SK-N-SH (cell line): ENCODE measurements around the gene OGFR. TPM values are rescaled to one million over a fixed set of nuclear protein-coding genes. Genes with fewer than 3 reads are reported as not detected.

ENCODE experiments used
- CTCF ChIA-PET: fragments of 300-600, 350-600 bp; formaldehyde crosslinking; extraction: SDS; loops from one replicate; lab custom pipeline; 2021; lab: Yijun Ruan, JAX
- POLR2A ChIA-PET: fragments of 350-600 bp; sonication (Branson Sonifier 250); formaldehyde crosslinking; extraction: SDS; loops from one replicate; lab custom pipeline; 2020; ENCODE audit warnings: antibody characterized with exemption, inconsistent platforms; lab: Yijun Ruan, JAX
- DNase-seq: peaks from one replicate; pipeline ENCODE4 v3.0.0; 2012
- H2AFZ ChIP-seq: fragments of 200-600 bp; sonication (generic); 2 replicates; pipeline ENCODE4 v1.8.1; 2016; ENCODE audit warnings: antibody characterized with exemption, mild to moderate bottlenecking, low read depth
- H3F3A ChIP-seq: fragments of 200-600 bp; sonication (generic); replicated peaks from 2 replicates; pipeline ENCODE3; 2016; ENCODE audit warnings: antibody characterized with exemption, mild to moderate bottlenecking; ENCODE audit not compliant: insufficient read depth
- H3K27ac ChIP-seq, 2 experiments: fragments of 200-500 bp in 1 of 2; fragments of 200-600 bp in 1 of 2; sonication (Bioruptor generic) in 1 of 2; sonication (generic), shearing (Covaris generic) in 1 of 2; 2 replicates each; pipeline versions ENCODE4 v1.5.1 to v1.6.1; 2014 to 2016; ENCODE audit warnings: low read depth in 2 of 2, inconsistent platforms in 1 of 2, low read length in 1 of 2, mild to moderate bottlenecking in 1 of 2, mixed read lengths in 1 of 2
- H3K27me3 ChIP-seq: fragments of 200-600 bp; sonication (generic), shearing (Covaris generic); 2 replicates; pipeline ENCODE4 v1.6.1; 2016; ENCODE audit warnings: mixed run types; ENCODE audit not compliant: insufficient read depth
- H3K36me3 ChIP-seq, 2 experiments: fragments of 200-500 bp in 1 of 2; fragments of 200-600 bp in 1 of 2; sonication (Bioruptor generic) in 1 of 2; sonication (generic) in 1 of 2; replicated peaks in 1 of 2; 2 replicates each; pipeline versions ENCODE3 to v1.5.1; 2014 to 2016; ENCODE audit warnings: low read length in 1 of 2, mild to moderate bottlenecking in 1 of 2; ENCODE audit not compliant: insufficient read depth in 2 of 2, control insufficient read depth in 1 of 2
- H3K4me1 ChIP-seq, 2 experiments: fragments of 200-500 bp in 1 of 2; fragments of 200-600 bp in 1 of 2; sonication (Bioruptor generic) in 1 of 2; sonication (generic), shearing (Covaris generic) in 1 of 2; 2 replicates each; pipeline versions ENCODE4 v1.5.1 to v1.6.1; 2014 to 2016; ENCODE audit warnings: low read depth in 1 of 2, low read length in 1 of 2, mixed run types in 1 of 2; ENCODE audit not compliant: insufficient read depth in 2 of 2, control insufficient read depth in 1 of 2
- H3K4me2 ChIP-seq: fragments of 200-600 bp; sonication (generic), shearing (Covaris generic); 2 replicates; pipeline ENCODE4 v1.6.1; 2017; ENCODE audit warnings: mixed run types
- H3K4me3 ChIP-seq, 2 experiments: fragments of 200-500 bp in 1 of 2; fragments of 200-600 bp in 1 of 2; sonication (Bioruptor generic) in 1 of 2; sonication (generic), shearing (Covaris generic) in 1 of 2; 2 replicates each; pipeline versions ENCODE4 v1.5.1 to v1.8.1; 2014 to 2016; ENCODE audit warnings: low read depth in 2 of 2, inconsistent platforms in 1 of 2, low read length in 1 of 2, mild to moderate bottlenecking in 1 of 2, mixed read lengths in 1 of 2, moderate library complexity in 1 of 2
- H3K79me2 ChIP-seq: fragments of 200-600 bp; sonication (generic); 2 replicates; pipeline ENCODE4 v1.8.1; 2017; ENCODE audit warnings: mild to moderate bottlenecking; ENCODE audit not compliant: insufficient read depth
- H3K9ac ChIP-seq: fragments of 200-600 bp; sonication (generic); 2 replicates; pipeline ENCODE4 v1.6.1; 2017; ENCODE audit warnings: mixed run types
- H3K9me2 ChIP-seq: fragments of 200-600 bp; sonication (generic); 2 replicates; pipeline ENCODE4 v1.6.1; 2017; ENCODE audit warnings: mixed run types
- H3K9me3 ChIP-seq: fragments of 200-600 bp; sonication (generic); 2 replicates; pipeline ENCODE4 v1.6.1; 2017; ENCODE audit warnings: mixed run types, mild to moderate bottlenecking, moderate library complexity
- H4K20me1 ChIP-seq: fragments of 200-600 bp; sonication (generic); 2 replicates; pipeline ENCODE4 v1.6.1; 2017; ENCODE audit warnings: mild to moderate bottlenecking, mixed run types; ENCODE audit not compliant: insufficient read depth
- MXI1 ChIP-seq: IDR thresholded peaks from 2 replicates; pipeline ENCODE4 v1.6.1; 2012; ENCODE audit warnings: mild to moderate bottlenecking, low read depth, low read length, improper control_type of control experiment
- NRF1 ChIP-seq: IDR thresholded peaks from 2 replicates; pipeline ENCODE4 v1.6.1; 2012; ENCODE audit warnings: low read depth, mild to moderate bottlenecking, low read length
- POLR2AphosphoS5 ChIP-seq: IDR thresholded peaks from 2 replicates; pipeline ENCODE4 v1.6.1; 2012; ENCODE audit warnings: low read depth, low read length
- USF2 ChIP-seq: fragments of 150-350 bp; IDR thresholded peaks from 2 replicates; pipeline ENCODE4 v1.6.1; 2017; ENCODE audit warnings: antibody characterized with exemption, low read length, low read depth, borderline replicate concordance
- WGBS: methylation state at CpG from one replicate; pipeline ENCODE4 v1.1.6; 2017; ENCODE audit warnings: low lambda C conversion rate; 5-methylcytosine and 5-hydroxymethylcytosine counted together
- polyA plus RNA-seq, 3 experiments: library from polyadenylated mRNA; depleted of rRNA; stranded (reverse); fragments of >200 nt; gene quantifications; 2 replicates each; pipeline ENCODE4 v1.2.3, GENCODE V29; 2012
- TF ChIP-seq, protein P1 (sequence below): fragments of 150-350 bp; IDR thresholded peaks from 2 replicates; pipeline ENCODE4 v1.6.1; 2016; ENCODE audit warnings: mild to moderate bottlenecking, low read depth, low read length
- TF ChIP-seq, protein P2 (sequence below): IDR thresholded peaks from 2 replicates; pipeline ENCODE4; 2012
- TF ChIP-seq, protein P3 (sequence below): fragments of 200-600 bp; sonication (generic); IDR thresholded peaks from 2 replicates; pipeline ENCODE4 v1.6.1; 2017; ENCODE audit warnings: antibody characterized with exemption, mild to moderate bottlenecking, moderate library complexity

OGFR gene, protein sequence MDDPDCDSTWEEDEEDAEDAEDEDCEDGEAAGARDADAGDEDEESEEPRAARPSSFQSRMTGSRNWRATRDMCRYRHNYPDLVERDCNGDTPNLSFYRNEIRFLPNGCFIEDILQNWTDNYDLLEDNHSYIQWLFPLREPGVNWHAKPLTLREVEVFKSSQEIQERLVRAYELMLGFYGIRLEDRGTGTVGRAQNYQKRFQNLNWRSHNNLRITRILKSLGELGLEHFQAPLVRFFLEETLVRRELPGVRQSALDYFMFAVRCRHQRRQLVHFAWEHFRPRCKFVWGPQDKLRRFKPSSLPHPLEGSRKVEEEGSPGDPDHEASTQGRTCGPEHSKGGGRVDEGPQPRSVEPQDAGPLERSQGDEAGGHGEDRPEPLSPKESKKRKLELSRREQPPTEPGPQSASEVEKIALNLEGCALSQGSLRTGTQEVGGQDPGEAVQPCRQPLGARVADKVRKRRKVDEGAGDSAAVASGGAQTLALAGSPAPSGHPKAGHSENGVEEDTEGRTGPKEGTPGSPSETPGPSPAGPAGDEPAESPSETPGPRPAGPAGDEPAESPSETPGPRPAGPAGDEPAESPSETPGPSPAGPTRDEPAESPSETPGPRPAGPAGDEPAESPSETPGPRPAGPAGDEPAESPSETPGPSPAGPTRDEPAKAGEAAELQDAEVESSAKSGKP
- polyA plus RNA-seq (2012; rRNA removed) = 52.9 and 60.8 TPM in 2 replicates
- 25.9 and 35.3 TPM in 2 replicates for polyA plus RNA-seq (2012; cell fraction: cytosol; rRNA removed)
- polyA plus RNA-seq (2012; cell fraction: nucleus; rRNA removed) = 96.1 and 137 TPM in 2 replicates

GRCh38 chr20:62804627-62805154, at the start of gene OGFR:
Gene OGFR (plus strand): TSS chr20:62804835. CDS start chr20:62804860, 25 bp downstream.
- peak within 1 kb of the TSS; percentile 94 for H2AFZ ChIP-seq
- no peaks in the 10 kb centered on the region for H3K9me2 ChIP-seq
- peak within 1 kb of the TSS; percentile 33 to 67; a peak in 3 of 4 replicates for H3K27ac ChIP-seq
- H3K4me1 ChIP-seq = peaks cover 10 to 27% of the 10 kb centered on the region in 2 experiments; a peak in 2 of 4 replicates
- peak; percentile 96 for DNase-seq
- H3K36me3 ChIP-seq = peaks cover 22 to 32% of the 10 kb centered on the region in 2 experiments
- peaks cover 12% of the 10 kb centered on the region for H3F3A ChIP-seq
- peak within 1 kb of the TSS; percentile 96 for H3K4me2 ChIP-seq
- H3K4me3 ChIP-seq = peak within 1 kb of the TSS; percentile 85 to 92
- ChIA-PET POLR2A (interaction anchor here (1.0 kb wide), 1 partner anchor 14 kb away, joined by 3 read pairs; no protein-coding TSS in a partner anchor), CTCF (interaction anchor here (2.6 to 3.8 kb wide), 2 partner anchors 11 to 13 kb away, joined by 13 to 17 read pairs; no protein-coding TSS in a partner anchor)
- H4K20me1 ChIP-seq = peaks cover 26% of the 10 kb centered on the region
- 1% methylated on average over 13 of the region's 77 CpGs for WGBS
- H3K79me2 ChIP-seq = peaks cover 30% of the 10 kb centered on the region
- no peaks in the 10 kb centered on the region for H3K9me3 ChIP-seq
- H3K27me3 ChIP-seq = no peaks in the 10 kb centered on the region
- peak within 1 kb of the TSS; percentile 80 for H3K9ac ChIP-seq
- TF ChIP-seq POLR2AphosphoS5 = peak; percentile 28; the same call in 1 of the 2 replicates
- TF ChIP-seq, protein P1, sequence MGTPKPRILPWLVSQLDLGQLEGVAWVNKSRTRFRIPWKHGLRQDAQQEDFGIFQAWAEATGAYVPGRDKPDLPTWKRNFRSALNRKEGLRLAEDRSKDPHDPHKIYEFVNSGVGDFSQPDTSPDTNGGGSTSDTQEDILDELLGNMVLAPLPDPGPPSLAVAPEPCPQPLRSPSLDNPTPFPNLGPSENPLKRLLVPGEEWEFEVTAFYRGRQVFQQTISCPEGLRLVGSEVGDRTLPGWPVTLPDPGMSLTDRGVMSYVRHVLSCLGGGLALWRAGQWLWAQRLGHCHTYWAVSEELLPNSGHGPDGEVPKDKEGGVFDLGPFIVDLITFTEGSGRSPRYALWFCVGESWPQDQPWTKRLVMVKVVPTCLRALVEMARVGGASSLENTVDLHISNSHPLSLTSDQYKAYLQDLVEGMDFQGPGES = no peak
- TF ChIP-seq USF2 = no peak
- TF ChIP-seq MXI1 = peak; percentile 53; the same call in 1 of the 2 replicates
- TF ChIP-seq, protein P2, sequence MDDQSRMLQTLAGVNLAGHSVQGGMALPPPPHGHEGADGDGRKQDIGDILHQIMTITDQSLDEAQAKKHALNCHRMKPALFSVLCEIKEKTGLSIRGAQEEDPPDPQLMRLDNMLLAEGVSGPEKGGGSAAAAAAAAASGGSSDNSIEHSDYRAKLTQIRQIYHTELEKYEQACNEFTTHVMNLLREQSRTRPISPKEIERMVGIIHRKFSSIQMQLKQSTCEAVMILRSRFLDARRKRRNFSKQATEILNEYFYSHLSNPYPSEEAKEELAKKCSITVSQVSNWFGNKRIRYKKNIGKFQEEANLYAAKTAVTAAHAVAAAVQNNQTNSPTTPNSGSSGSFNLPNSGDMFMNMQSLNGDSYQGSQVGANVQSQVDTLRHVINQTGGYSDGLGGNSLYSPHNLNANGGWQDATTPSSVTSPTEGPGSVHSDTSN = no peak
- TF ChIP-seq, protein P3, sequence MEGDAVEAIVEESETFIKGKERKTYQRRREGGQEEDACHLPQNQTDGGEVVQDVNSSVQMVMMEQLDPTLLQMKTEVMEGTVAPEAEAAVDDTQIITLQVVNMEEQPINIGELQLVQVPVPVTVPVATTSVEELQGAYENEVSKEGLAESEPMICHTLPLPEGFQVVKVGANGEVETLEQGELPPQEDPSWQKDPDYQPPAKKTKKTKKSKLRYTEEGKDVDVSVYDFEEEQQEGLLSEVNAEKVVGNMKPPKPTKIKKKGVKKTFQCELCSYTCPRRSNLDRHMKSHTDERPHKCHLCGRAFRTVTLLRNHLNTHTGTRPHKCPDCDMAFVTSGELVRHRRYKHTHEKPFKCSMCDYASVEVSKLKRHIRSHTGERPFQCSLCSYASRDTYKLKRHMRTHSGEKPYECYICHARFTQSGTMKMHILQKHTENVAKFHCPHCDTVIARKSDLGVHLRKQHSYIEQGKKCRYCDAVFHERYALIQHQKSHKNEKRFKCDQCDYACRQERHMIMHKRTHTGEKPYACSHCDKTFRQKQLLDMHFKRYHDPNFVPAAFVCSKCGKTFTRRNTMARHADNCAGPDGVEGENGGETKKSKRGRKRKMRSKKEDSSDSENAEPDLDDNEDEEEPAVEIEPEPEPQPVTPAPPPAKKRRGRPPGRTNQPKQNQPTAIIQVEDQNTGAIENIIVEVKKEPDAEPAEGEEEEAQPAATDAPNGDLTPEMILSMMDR = no peak
- no peak for TF ChIP-seq NRF1
